Measurements from ENCODE around the gene SELENOH.

SELENOH gene

GRCh38 chr11:57751176-57751575 is 9.9 kb downstream of the SELENOH start:
- TF ChIP-seq CTCF (conservative IDR thresholded peaks at IDR 0.05), result no peak
- no peak for TF ChIP-seq ZFX (IDR thresholded peaks at IDR 0.05)
- H3K27ac ChIP-seq, result no peak overlapping the region

GRCh38 chr11:57751676-57752253 is 10.5 kb downstream of the SELENOH start, which contains the start of gene BTBD18:
BTBD18 (minus strand) TSS chr11:57751819; CDS start chr11:57751188, 631 bp downstream.
- H3K27ac ChIP-seq, result peak within 1 kb of the TSS; percentile 39
- TF ChIP-seq CTCF (conservative IDR thresholded peaks at IDR 0.05) (peak; percentile 81), ZFX (IDR thresholded peaks at IDR 0.05) (no peak)

GRCh38 chr11:57752954-57753353 is 11.7 kb downstream of the SELENOH start:
- TF ChIP-seq CTCF (conservative IDR thresholded peaks at IDR 0.05) (no peak), ZFX (IDR thresholded peaks at IDR 0.05) (no peak)

GRCh38 chr11:57758174-57758573 is 16.9 kb downstream of the SELENOH start:
- no peak overlapping the region for H3K27ac ChIP-seq
- no peak for TF ChIP-seq ZFX (IDR thresholded peaks at IDR 0.05)

More at GRCh38 chr11:57752954-57753353, 11.7 kb downstream of the SELENOH start:
- no peak overlapping the region; the same call in 1 of the 2 replicates for H3K27ac ChIP-seq

- TF ChIP-seq ZFX (IDR thresholded peaks at IDR 0.05) (no peak), CTCF (conservative IDR thresholded peaks at IDR 0.05) (no peak)
- peak within 1 kb of the TSS; percentile 68 for H3K27ac ChIP-seq
These were observed 20.3 kb downstream of the SELENOH start, which contains the start of gene CTNND1 for GRCh38 chr11:57761301-57762234. CTNND1 (plus strand) TSS chr11:57761802; CDS start chr11:57791479, 29,677 bp downstream.

GRCh38 chr11:57762235-57762861 is 21.1 kb downstream of the SELENOH start:
- H3K27ac ChIP-seq, result peak overlapping the region; percentile 54; the same call in 1 of the 2 replicates
- TF ChIP-seq CTCF (conservative IDR thresholded peaks at IDR 0.05) (no peak), ZFX (IDR thresholded peaks at IDR 0.05) (no peak)

GRCh38 chr11:57763568-57763967 is 22.3 kb downstream of the SELENOH start:
- TF ChIP-seq ZFX (IDR thresholded peaks at IDR 0.05) (no peak), CTCF (conservative IDR thresholded peaks at IDR 0.05) (peak; percentile 34)
- H3K27ac ChIP-seq, result no peak overlapping the region

Data from C4-2B (cell line).